Measurements from ENCODE around the gene CPLX3.

DNA sequence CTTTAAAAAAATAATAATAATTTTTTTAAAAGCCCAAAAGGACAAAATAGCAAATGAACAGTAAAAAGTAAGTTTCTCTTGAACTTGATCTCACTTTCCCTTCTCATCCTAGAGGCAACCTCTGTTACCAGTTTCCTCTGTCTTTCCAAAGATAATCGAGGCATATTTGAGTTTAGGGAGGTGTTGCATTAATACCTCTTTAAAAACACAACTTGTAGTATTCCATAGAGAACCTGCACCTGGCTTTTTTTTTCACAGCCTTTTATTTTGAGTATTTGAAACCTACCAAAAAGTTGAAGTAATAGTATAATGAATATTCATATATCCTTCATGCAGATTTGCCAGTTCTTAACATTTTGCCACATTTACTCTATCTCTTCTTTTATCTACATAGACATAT is 35.4 kb upstream of the CPLX3 start:
- TF ChIP-seq, protein P1, sequence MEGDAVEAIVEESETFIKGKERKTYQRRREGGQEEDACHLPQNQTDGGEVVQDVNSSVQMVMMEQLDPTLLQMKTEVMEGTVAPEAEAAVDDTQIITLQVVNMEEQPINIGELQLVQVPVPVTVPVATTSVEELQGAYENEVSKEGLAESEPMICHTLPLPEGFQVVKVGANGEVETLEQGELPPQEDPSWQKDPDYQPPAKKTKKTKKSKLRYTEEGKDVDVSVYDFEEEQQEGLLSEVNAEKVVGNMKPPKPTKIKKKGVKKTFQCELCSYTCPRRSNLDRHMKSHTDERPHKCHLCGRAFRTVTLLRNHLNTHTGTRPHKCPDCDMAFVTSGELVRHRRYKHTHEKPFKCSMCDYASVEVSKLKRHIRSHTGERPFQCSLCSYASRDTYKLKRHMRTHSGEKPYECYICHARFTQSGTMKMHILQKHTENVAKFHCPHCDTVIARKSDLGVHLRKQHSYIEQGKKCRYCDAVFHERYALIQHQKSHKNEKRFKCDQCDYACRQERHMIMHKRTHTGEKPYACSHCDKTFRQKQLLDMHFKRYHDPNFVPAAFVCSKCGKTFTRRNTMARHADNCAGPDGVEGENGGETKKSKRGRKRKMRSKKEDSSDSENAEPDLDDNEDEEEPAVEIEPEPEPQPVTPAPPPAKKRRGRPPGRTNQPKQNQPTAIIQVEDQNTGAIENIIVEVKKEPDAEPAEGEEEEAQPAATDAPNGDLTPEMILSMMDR (conservative IDR thresholded peaks at IDR 0.05; ENCODE audit: low read length): no peak
- no peak for TF ChIP-seq EZH2phosphoT487 (IDR thresholded peaks at IDR 0.05; ENCODE audit: borderline replicate concordance)

Measured in Loucy (cell line).